OCI-LY3 (cell line): ENCODE results near the gene PLCB1.

Experiments
- EZH2phosphoT487 ChIP-seq: fragments of 200-600 bp; shearing (Covaris generic); IDR thresholded peaks from 2 replicates; pipeline ENCODE4 v1.6.1; 2018; ENCODE audit warnings: antibody characterized with exemption, mixed run types, low read depth
- TF ChIP-seq, protein P1 (sequence below): fragments of 200-600, 300-600 bp; sonication (generic); IDR thresholded peaks from 2 replicates; pipeline ENCODE4 v1.5.1; 2014; ENCODE audit warnings: antibody characterized with exemption, low read length, low read depth

DNA sequence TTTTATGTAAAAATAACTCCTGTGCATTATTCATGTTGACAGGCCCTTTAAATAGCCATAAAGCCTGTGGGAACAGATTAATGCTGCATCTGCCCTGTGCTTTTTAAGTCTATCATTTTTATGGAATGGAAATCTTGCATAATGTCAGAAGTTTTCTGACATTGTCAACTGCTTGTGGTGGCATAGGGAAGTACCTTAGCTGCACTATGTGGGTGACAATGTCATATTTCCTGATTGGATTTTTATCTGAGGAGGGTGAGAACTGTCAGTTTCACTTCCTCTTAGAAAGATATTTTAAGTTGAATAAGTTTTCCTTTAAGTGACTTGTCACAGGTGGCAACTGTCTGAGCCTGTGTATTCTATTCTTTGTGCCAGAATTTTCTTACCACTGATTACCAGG is 267.9 kb downstream of the PLCB1 start:
- TF ChIP-seq, protein P1, sequence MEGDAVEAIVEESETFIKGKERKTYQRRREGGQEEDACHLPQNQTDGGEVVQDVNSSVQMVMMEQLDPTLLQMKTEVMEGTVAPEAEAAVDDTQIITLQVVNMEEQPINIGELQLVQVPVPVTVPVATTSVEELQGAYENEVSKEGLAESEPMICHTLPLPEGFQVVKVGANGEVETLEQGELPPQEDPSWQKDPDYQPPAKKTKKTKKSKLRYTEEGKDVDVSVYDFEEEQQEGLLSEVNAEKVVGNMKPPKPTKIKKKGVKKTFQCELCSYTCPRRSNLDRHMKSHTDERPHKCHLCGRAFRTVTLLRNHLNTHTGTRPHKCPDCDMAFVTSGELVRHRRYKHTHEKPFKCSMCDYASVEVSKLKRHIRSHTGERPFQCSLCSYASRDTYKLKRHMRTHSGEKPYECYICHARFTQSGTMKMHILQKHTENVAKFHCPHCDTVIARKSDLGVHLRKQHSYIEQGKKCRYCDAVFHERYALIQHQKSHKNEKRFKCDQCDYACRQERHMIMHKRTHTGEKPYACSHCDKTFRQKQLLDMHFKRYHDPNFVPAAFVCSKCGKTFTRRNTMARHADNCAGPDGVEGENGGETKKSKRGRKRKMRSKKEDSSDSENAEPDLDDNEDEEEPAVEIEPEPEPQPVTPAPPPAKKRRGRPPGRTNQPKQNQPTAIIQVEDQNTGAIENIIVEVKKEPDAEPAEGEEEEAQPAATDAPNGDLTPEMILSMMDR, result no peak
- TF ChIP-seq EZH2phosphoT487, result no peak
